ENCODE results near the gene NELL1.

GRCh38 chr11:21285104-21285503 is 615.7 kb downstream of the NELL1 start:
- TF ChIP-seq CTCF (IDR thresholded peaks at IDR 0.05; ENCODE audit: low read depth, low read length, poor library complexity, severe bottlenecking) (no peak), EZH2phosphoT487 (IDR thresholded peaks at IDR 0.05; ENCODE audit: borderline replicate concordance, low read length) (no peak)
